K562 (cell line): Measurements from ENCODE around the gene ZNF521. TPM values are rescaled to one million over a fixed set of nuclear protein-coding genes. Genes with fewer than 3 reads are reported as not detected.

ENCODE experiments used
- ATAC-seq: fragments of 200-7000 bp; cut with Tn5 transposase; 3 replicates; pipeline ENCODE4 v1.9.1; 2020; ENCODE audit warnings: moderate library complexity
- BruUV-seq: library from RNA; stranded (reverse); fragments of 400-500 nt; replicated peaks from 2 replicates; lab custom pipeline; 2021; lab: Mats Ljungman, UMichigan
- CTCF ChIA-PET: fragments of 300-600 bp; formaldehyde crosslinking; extraction: SDS; loops from one replicate; lab custom pipeline; 2021; ENCODE audit warnings: low intra/inter-chr PET ratio; lab: Yijun Ruan, JAX
- POLR2A ChIA-PET: fragments of 300-600, 350-650 bp; sonication (Branson Sonifier 250); formaldehyde crosslinking; extraction: SDS; loops from one replicate; lab custom pipeline; 2021; ENCODE audit warnings: antibody characterized with exemption, inconsistent platforms; lab: Yijun Ruan, JAX
- DNase-seq, 4 experiments: peaks; one replicate each; pipeline versions ENCODE4 v3.0.0 to v3.0.0-alpha.2; 2011 to 2018; ENCODE audit warnings: low spot score in 3 of 4, mixed read lengths in 3 of 4; ENCODE audit errors: extremely low read depth in 1 of 4
- FAIRE-seq: peaks from 2 replicates; lab custom pipeline; 2011; peaks lifted over from hg19 to GRCh38; lab: Jason Lieb, UNC
- H2AFZ ChIP-seq: 2 replicates; pipeline ENCODE4 v1.6.0; 2011; ENCODE audit warnings: low read depth, low read length, control low read depth, inconsistent platforms
- H3K27ac ChIP-seq: fragments of 200-600 bp; 3 replicates; pipeline ENCODE4 v1.8.0; 2011; ENCODE audit warnings: low read depth, mild to moderate bottlenecking, control low read depth, inconsistent platforms, low read length, moderate library complexity, mixed read lengths; ENCODE audit errors: extremely low read depth
- H3K27me3 ChIP-seq, 2 experiments: fragments of 300-600 bp in 1 of 2; 2 replicates in 1 of 2; 3 replicates in 1 of 2; pipeline versions ENCODE4 v1.6.0 to v1.8.0; 2011; ENCODE audit warnings: inconsistent platforms in 2 of 2, low read length in 2 of 2, mild to moderate bottlenecking in 1 of 2, mixed read lengths in 1 of 2, moderate library complexity in 1 of 2; ENCODE audit not compliant: control insufficient read depth in 2 of 2, insufficient read depth in 2 of 2
- H3K36me3 ChIP-seq: fragments of 300-600 bp; 3 replicates; pipeline ENCODE4 v1.8.0; 2011; ENCODE audit warnings: mild to moderate bottlenecking, low read length, inconsistent platforms; ENCODE audit not compliant: control insufficient read depth, insufficient read depth
- H3K4me1 ChIP-seq, 2 experiments: fragments of 200-600 bp in 1 of 2; replicated peaks in 1 of 2; 2 replicates in 1 of 2; 3 replicates in 1 of 2; pipeline versions ENCODE4 v1.5.1 to v1.8.0; 2011; ENCODE audit warnings: inconsistent platforms in 2 of 2, low read length in 2 of 2, mild to moderate bottlenecking in 1 of 2, mixed read lengths in 1 of 2, moderate library complexity in 1 of 2; ENCODE audit not compliant: control insufficient read depth in 2 of 2, insufficient read depth in 2 of 2
- H3K4me2 ChIP-seq: 2 replicates; pipeline ENCODE4 v1.6.1; 2011; ENCODE audit warnings: low read length, control low read depth, inconsistent platforms, mixed read lengths; ENCODE audit not compliant: insufficient read depth
- H3K4me3 ChIP-seq: fragments of 200-600 bp; sonication (generic), shearing (Covaris generic); 2 replicates; pipeline ENCODE4 v1.5.1; 2016; ENCODE audit warnings: control low read depth, inconsistent platforms
- H3K79me2 ChIP-seq: fragments of 200-600 bp; 3 replicates; pipeline ENCODE4 v1.8.0; 2011; ENCODE audit warnings: low read length, inconsistent platforms; ENCODE audit not compliant: control insufficient read depth, insufficient read depth
- H3K9ac ChIP-seq, 2 experiments: 2 replicates each; pipeline versions ENCODE4 v1.6.0 to v1.6.1; 2011; ENCODE audit warnings: low read depth in 2 of 2, low read length in 2 of 2, control low read depth in 1 of 2, inconsistent platforms in 1 of 2, mild to moderate bottlenecking in 1 of 2, mixed read lengths in 1 of 2; ENCODE audit not compliant: insufficient read depth in 1 of 2
- H3K9me1 ChIP-seq: one replicate; pipeline ENCODE4 v1.6.0; 2011; ENCODE audit warnings: inconsistent platforms, mild to moderate bottlenecking, low read length, moderate library complexity; ENCODE audit not compliant: control insufficient read depth, insufficient read depth
- H3K9me3 ChIP-seq: replicated peaks from 2 replicates; pipeline ENCODE4 v1.5.1; 2011; ENCODE audit warnings: low read depth, low read length, inconsistent platforms; ENCODE audit not compliant: control insufficient read depth, insufficient read depth
- H4K20me1 ChIP-seq: replicated peaks from 2 replicates; pipeline ENCODE4 v1.6.1; 2011; ENCODE audit warnings: low read length, inconsistent platforms, mixed read lengths; ENCODE audit not compliant: control insufficient read depth, insufficient read depth
- ATF7 ChIP-seq: fragments of 450-650 bp; IDR thresholded peaks from 2 replicates; pipeline ENCODE4 v1.7.1; 2014; ENCODE audit warnings: mild to moderate bottlenecking, moderate library complexity
- C11orf30 ChIP-seq: fragments of 450-650 bp; IDR thresholded peaks from 2 replicates; pipeline ENCODE4 v1.6.1; 2016; ENCODE audit warnings: low read depth, mild to moderate bottlenecking
- CBX8 ChIP-seq: fragments of 200-600 bp; sonication (generic); IDR thresholded peaks from 2 replicates; pipeline ENCODE4 v1.6.1; 2012; ENCODE audit warnings: borderline replicate concordance, mixed run types, low read depth, mild to moderate bottlenecking, moderate library complexity, mixed read lengths, low read length, control low read depth, inconsistent platforms; ENCODE audit not compliant: poor library complexity, severe bottlenecking; ENCODE audit errors: extremely low read depth
- CC2D1A ChIP-seq: fragments of 450-650 bp; IDR thresholded peaks from 2 replicates; pipeline ENCODE4 v1.6.1; 2017; ENCODE audit warnings: mild to moderate bottlenecking
- FUS ChIP-seq: fragments of 200-400 bp; formaldehyde crosslinking; optimal IDR thresholded peaks from 2 replicates; pipeline ENCODE3; 2017; ENCODE audit warnings: low read depth, low read length
- MAFF ChIP-seq: IDR thresholded peaks from 2 replicates; pipeline ENCODE4 v1.6.1; 2012; ENCODE audit warnings: low read length, improper control_type of control experiment
- MAFG ChIP-seq: fragments of 450-650 bp; conservative IDR thresholded peaks from 2 replicates; pipeline ENCODE4 v1.6.1; 2016; ENCODE audit warnings: missing genetic modification characterization, missing compliant biosample characterization
- MAFK ChIP-seq: IDR thresholded peaks from 2 replicates; pipeline ENCODE4 v1.6.1; 2011; ENCODE audit warnings: low read length, improper control_type of control experiment
- NFIC ChIP-seq: fragments of 450-650 bp; IDR thresholded peaks from 2 replicates; pipeline ENCODE4 v1.6.1; 2017; ENCODE audit warnings: mild to moderate bottlenecking, inconsistent platforms
- PCBP1 ChIP-seq: fragments of 200-400 bp; formaldehyde crosslinking; IDR thresholded peaks from 2 replicates; pipeline ENCODE4 v1.6.1; 2018; ENCODE audit warnings: mild to moderate bottlenecking, low read depth, low read length; ENCODE audit not compliant: poor library complexity, severe bottlenecking
- RBM25 ChIP-seq: fragments of 200-400 bp; formaldehyde crosslinking; IDR thresholded peaks from 2 replicates; pipeline ENCODE4 v1.6.1; 2018; ENCODE audit warnings: low read length, low read depth, moderate library complexity; ENCODE audit not compliant: severe bottlenecking
- SNRNP70 ChIP-seq: fragments of 200-400 bp; formaldehyde crosslinking; optimal IDR thresholded peaks from 2 replicates; pipeline ENCODE3; 2017; ENCODE audit warnings: low read depth, low read length
- TBL1XR1 ChIP-seq, 2 experiments: IDR thresholded peaks; 2 replicates each; pipeline ENCODE4 v1.6.1; 2012; ENCODE audit warnings: improper control_type of control experiment in 2 of 2, low read length in 2 of 2, mild to moderate bottlenecking in 1 of 2
- TBP ChIP-seq: optimal IDR thresholded peaks from 2 replicates; pipeline ENCODE3; 2011; ENCODE audit warnings: low read depth, low read length, improper control_type of control experiment
- ZNF316 ChIP-seq: fragments of 450-650 bp; IDR thresholded peaks from 2 replicates; pipeline ENCODE4 v1.6.1; 2016
- WGBS: fragments of 100-300 bp; shearing (Covaris generic); methylation state at CpG from one replicate; pipeline ENCODE4 v1.1.6; 2016; ENCODE audit warnings: low coverage, mixed read lengths; ENCODE audit not compliant: insufficient coverage; ENCODE audit errors: missing lambda C conversion rate; 5-methylcytosine and 5-hydroxymethylcytosine counted together
- in situ Hi-C: fragments of 300-500 bp; cut with MboI; formaldehyde crosslinking; loops from 4 replicates; pipeline ENCODE4 v1.15.0; 2018; ENCODE audit warnings: inconsistent platforms, mixed read lengths
- intact Hi-C: fragments of 100-400 bp; cut with micrococcal nuclease; formaldehyde crosslinking; loops from 2 replicates; pipeline ENCODE4 v1.14.2; 2022
- polyA plus RNA-seq, 8 experiments: library from polyadenylated mRNA; depleted of rRNA in 4 of 8; stranded (reverse) in 5 of 8; unstranded in 3 of 8; fragments of >200 nt; fragmentation: Nextera tagmentation in 2 of 8; fragmentation: Illumina TruSeq in 1 of 8; extraction: Ambion mirVana in 2 of 8; extraction: Trizol in 1 of 8; gene quantifications; 2 replicates each; pipeline versions ENCODE4 v1.2.1 to v1.2.3, GENCODE V29; 2011 to 2014; ENCODE audit warnings: inconsistent platforms in 1 of 8, missing spikeins in 1 of 8
- total RNA-seq, 7 experiments: library from RNA; depleted of rRNA in 6 of 7; stranded (reverse); fragments of >200 nt in 6 of 7; fragmentation: Illumina TruSeq in 2 of 7; extraction: Trizol in 2 of 7; gene quantifications; 2 replicates each; pipeline versions ENCODE4 v1.2.1 to v1.2.3, GENCODE V29; 2011 to 2021; ENCODE audit warnings: low replicate concordance in 1 of 7
- TF ChIP-seq, protein P1 (sequence below): fragments of 250-450 bp; sonication (Bioruptor Pico); IDR thresholded peaks from 2 replicates; pipeline ENCODE4 v1.8.0; 2022; ENCODE audit warnings: inconsistent platforms, mild to moderate bottlenecking, moderate library complexity, borderline replicate concordance
- TF ChIP-seq, protein P2 (sequence below): sonication (generic); formaldehyde crosslinking; IDR thresholded peaks from 2 replicates; pipeline ENCODE4 v1.8.0; 2023; ENCODE audit warnings: missing genetic modification reagents, mild to moderate bottlenecking, borderline replicate concordance

ZNF521 gene
- total and polyA plus RNA-seq, 9 of the 15 experiments (the other 6 are each of a cell fraction or from before 2014, with no cell fraction given), result 1.2 to 5.8 (median 1.6) TPM

DNA sequence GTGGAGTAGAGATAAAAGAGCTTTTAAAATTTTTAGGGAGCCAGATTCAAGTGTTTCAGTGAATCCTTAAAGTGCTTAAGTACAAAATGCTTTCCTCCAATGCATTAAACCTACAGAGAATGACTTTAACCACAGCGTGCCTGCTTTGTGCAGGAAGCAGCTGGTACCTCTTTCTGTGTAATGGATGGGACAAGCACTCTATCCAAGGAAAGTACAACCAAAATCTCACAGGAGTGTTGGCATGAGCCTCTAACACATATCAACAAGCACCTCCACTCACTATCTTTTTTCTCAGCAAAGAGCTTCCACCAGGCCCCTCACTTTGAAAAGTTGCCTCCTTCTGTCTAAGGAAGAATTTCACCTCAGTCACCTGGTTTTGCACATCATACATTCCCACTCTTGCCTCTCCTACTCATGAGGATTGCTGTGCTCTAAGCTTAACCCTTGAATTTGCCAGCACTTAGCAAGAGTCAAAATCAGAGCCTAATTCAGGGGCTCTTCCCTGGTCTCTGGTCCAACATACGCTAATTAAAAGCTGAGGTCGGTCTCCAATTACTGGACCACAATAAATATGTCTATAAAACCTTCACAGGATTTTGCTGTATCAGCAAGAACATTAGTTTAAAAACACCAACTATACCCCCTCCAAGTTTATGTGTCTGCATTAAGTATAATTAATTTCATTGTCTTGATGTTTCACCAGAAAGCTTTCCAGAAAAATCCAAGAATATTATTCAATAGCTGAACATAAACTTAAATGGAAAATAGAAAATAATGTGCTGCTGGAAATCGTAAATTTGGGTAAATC is 68.9 kb downstream of the ZNF521 start:
- H4K20me1 ChIP-seq, result no peaks in the 10 kb centered on the region
- intact Hi-C loops, result no loop called here
- no peaks in the 10 kb centered on the region for H3K36me3 ChIP-seq
- H3K27me3 ChIP-seq, result no peaks in the 10 kb centered on the region; a peak in 1 of 5 replicates
- H3K27ac ChIP-seq, result no peak overlapping the region
- BruUV-seq, result no TSS peak
- no peak overlapping the region for H3K4me3 ChIP-seq
- H3K4me2 ChIP-seq, result no peak overlapping the region
- FAIRE-seq (no peak), ATAC-seq (no peak), DNase-seq (no peak)
- ChIA-PET CTCF (no interaction called here), POLR2A (interaction anchor here (0.6 kb wide), 1 partner anchor 237 kb away, joined by 3 read pairs; no protein-coding TSS in a partner anchor)
- H3K79me2 ChIP-seq, result no peaks in the 10 kb centered on the region
- H3K4me1 ChIP-seq, result no peaks in the 10 kb centered on the region
- H3K9me1 ChIP-seq, result no peaks in the 10 kb centered on the region
- in situ Hi-C loops, result no loop called here
- WGBS, result 6% methylated on average over 4 of the region's 4 CpGs
- H2AFZ ChIP-seq, result no peak overlapping the region
- H3K9me3 ChIP-seq, result no peaks in the 10 kb centered on the region
- H3K9ac ChIP-seq, result no peak overlapping the region
- TF ChIP-seq, protein P1, sequence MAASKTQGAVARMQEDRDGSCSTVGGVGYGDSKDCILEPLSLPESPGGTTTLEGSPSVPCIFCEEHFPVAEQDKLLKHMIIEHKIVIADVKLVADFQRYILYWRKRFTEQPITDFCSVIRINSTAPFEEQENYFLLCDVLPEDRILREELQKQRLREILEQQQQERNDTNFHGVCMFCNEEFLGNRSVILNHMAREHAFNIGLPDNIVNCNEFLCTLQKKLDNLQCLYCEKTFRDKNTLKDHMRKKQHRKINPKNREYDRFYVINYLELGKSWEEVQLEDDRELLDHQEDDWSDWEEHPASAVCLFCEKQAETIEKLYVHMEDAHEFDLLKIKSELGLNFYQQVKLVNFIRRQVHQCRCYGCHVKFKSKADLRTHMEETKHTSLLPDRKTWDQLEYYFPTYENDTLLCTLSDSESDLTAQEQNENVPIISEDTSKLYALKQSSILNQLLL (CRISPR knock-in tag), result no peak
- TF ChIP-seq NFIC (no peak), MAFG (tag) (peak; percentile 74), TBP (no peak), MAFF (peak; percentile 90), FUS (no peak), RBM25 (no peak), TBL1XR1 (IDR thresholded peaks at IDR 0.05; ENCODE audit: low read length in 2 of 2) (no peak), PCBP1 (no peak), CBX8 (no peak), ATF7 (no peak), ZNF316 (peak; percentile 81; the same call in 1 of the 2 replicates), MAFK (peak; percentile 91), SNRNP70 (no peak), CC2D1A (no peak), C11orf30 (peak; percentile 74)
- TF ChIP-seq, protein P2, sequence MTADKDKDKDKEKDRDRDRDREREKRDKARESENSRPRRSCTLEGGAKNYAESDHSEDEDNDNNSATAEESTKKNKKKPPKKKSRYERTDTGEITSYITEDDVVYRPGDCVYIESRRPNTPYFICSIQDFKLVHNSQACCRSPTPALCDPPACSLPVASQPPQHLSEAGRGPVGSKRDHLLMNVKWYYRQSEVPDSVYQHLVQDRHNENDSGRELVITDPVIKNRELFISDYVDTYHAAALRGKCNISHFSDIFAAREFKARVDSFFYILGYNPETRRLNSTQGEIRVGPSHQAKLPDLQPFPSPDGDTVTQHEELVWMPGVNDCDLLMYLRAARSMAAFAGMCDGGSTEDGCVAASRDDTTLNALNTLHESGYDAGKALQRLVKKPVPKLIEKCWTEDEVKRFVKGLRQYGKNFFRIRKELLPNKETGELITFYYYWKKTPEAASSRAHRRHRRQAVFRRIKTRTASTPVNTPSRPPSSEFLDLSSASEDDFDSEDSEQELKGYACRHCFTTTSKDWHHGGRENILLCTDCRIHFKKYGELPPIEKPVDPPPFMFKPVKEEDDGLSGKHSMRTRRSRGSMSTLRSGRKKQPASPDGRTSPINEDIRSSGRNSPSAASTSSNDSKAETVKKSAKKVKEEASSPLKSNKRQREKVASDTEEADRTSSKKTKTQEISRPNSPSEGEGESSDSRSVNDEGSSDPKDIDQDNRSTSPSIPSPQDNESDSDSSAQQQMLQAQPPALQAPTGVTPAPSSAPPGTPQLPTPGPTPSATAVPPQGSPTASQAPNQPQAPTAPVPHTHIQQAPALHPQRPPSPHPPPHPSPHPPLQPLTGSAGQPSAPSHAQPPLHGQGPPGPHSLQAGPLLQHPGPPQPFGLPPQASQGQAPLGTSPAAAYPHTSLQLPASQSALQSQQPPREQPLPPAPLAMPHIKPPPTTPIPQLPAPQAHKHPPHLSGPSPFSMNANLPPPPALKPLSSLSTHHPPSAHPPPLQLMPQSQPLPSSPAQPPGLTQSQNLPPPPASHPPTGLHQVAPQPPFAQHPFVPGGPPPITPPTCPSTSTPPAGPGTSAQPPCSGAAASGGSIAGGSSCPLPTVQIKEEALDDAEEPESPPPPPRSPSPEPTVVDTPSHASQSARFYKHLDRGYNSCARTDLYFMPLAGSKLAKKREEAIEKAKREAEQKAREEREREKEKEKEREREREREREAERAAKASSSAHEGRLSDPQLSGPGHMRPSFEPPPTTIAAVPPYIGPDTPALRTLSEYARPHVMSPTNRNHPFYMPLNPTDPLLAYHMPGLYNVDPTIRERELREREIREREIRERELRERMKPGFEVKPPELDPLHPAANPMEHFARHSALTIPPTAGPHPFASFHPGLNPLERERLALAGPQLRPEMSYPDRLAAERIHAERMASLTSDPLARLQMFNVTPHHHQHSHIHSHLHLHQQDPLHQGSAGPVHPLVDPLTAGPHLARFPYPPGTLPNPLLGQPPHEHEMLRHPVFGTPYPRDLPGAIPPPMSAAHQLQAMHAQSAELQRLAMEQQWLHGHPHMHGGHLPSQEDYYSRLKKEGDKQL (CRISPR knock-in tag), result no peak
